Retinal pigment epithelial cell (primary cell): ENCODE results near the gene SLC30A1.

Experiments
- DNase-seq: peaks from one replicate; pipeline ENCODE4 v3.0.0-alpha.2; 2010; ENCODE audit warnings: low read depth
- H3K4me3 ChIP-seq: 2 replicates; pipeline ENCODE4 v1.5.1; 2011; ENCODE audit warnings: mild to moderate bottlenecking, low read length, control low read depth, moderate library complexity
- TF ChIP-seq, protein P1 (sequence below): conservative IDR thresholded peaks from 2 replicates; pipeline ENCODE4 v1.5.1; 2011; ENCODE audit warnings: low read depth, low read length, control low read depth, inconsistent platforms

SLC30A1 gene

DNA sequence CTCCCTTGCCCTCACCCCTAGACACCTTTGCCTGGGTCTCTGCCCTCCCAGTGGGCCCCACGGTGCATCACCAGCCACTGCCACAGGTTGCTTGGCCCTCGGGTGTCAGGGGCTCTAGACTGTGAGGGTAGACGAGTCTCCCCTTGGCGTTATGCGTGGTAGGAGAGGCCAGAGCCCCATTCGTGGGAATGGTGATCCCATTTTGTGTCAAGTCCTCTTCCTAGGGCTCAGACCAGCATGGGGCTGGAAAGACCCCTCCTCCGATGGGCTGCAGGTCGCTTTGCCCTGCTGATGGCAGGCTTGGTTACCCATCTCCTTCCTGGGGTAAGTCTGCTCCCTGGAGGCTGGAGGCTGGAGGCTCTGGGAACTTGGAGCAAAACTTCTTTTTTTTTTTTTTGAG is 42.4 kb downstream of the SLC30A1 start:
- DNase-seq = no peak
- TF ChIP-seq, protein P1, sequence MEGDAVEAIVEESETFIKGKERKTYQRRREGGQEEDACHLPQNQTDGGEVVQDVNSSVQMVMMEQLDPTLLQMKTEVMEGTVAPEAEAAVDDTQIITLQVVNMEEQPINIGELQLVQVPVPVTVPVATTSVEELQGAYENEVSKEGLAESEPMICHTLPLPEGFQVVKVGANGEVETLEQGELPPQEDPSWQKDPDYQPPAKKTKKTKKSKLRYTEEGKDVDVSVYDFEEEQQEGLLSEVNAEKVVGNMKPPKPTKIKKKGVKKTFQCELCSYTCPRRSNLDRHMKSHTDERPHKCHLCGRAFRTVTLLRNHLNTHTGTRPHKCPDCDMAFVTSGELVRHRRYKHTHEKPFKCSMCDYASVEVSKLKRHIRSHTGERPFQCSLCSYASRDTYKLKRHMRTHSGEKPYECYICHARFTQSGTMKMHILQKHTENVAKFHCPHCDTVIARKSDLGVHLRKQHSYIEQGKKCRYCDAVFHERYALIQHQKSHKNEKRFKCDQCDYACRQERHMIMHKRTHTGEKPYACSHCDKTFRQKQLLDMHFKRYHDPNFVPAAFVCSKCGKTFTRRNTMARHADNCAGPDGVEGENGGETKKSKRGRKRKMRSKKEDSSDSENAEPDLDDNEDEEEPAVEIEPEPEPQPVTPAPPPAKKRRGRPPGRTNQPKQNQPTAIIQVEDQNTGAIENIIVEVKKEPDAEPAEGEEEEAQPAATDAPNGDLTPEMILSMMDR = no peak
- H3K4me3 ChIP-seq = no peak overlapping the region

GRCh38 chr1:211535346-211535745 is 43.6 kb downstream of the SLC30A1 start:
- no peak for DNase-seq
- no peak overlapping the region for H3K4me3 ChIP-seq
- TF ChIP-seq, protein P1 = no peak

DNA sequence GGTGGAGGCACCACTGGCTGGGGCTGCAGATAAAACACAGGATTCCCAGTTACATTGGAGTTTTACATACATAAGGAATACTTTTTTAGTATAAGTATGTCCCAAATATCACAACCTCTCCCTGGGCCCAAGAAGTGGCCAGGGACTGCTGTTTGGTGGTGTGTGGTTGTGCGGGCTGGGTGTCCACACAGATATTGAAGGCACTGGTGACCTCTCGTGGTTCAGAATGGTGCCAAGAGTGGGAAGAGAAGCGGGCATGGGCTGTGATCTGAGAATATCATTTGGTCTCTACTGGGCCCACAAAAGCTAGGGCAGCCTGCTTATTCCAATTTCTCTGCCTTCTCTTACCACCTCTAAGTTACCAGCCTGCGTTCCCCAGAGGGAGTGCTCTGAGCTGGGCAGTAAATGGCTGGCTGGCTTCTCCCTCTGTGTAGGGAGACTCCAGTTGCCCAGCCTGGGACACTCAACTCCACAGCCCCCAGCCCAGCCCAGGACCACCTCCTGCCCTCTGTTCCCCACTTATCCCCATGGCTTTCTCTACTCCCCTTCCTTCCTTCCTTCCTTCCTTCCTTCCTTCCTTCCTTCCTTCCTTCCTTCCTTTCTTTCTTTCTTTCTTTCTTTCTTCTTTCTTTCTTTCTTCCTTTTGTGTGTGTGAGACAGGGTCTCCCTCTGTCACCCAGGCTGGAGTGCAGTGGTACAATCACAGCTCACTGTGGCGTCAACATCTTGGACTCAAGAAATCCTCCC is 44.2 kb downstream of the SLC30A1 start:
- TF ChIP-seq, protein P1 = no peak
- no peak for DNase-seq
- H3K4me3 ChIP-seq = no peak overlapping the region

GRCh38 chr1:211532088-211532444 is 46.9 kb downstream of the SLC30A1 start:
- TF ChIP-seq, protein P1 = no peak
- no peak for DNase-seq
- no peak overlapping the region for H3K4me3 ChIP-seq

DNA sequence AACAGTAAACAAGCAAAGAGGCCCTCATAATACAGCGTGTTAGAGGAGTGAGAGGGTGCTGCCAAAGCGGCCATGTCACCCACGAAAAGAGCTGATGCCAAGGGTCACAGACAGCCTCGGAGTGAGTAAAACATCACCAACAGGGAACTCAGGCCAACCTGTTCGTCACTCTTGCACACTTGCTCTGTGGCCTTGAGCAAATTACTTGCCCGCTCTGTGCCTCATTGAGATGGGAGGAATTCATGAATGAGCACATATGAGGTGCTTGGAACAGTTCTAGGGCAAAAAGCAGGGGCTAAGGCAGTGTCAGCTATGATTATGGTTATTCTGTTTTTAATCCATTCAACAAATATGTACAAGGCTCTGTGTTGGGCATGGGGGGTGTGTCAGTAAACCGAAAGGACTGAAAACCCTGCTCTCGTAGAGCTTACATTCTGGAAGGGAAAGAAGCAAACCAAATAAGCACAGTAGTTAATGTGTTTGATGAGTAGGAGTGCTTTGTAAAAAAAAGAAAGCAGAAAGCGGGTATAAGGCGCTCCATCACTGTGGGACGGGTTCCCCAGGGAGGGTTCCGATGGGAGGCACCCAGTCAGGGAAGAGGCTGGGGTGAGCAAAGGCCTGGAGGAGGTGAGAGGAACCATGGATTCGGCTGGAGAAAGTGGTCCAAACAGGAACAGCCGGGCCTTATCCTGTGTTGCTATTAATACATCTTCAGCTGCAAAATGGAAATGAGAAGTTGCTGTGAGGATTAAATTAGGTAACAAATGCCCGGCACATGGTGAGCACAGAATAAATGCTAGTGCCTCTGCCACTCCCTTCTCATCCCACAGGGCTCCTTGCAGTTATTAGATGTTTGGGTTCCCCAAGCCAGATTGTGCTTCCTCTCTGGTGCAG is 47.5 kb downstream of the SLC30A1 start:
- no peak for DNase-seq
- TF ChIP-seq, protein P1 = no peak
- H3K4me3 ChIP-seq = no peak overlapping the region

- TF ChIP-seq, protein P1 = no peak
- no peak overlapping the region for H3K4me3 ChIP-seq
- no peak for DNase-seq
These were observed 48.9 kb downstream of the SLC30A1 start for GRCh38 chr1:211530102-211530501.

- TF ChIP-seq, protein P1 = no peak
- H3K4me3 ChIP-seq = no peak overlapping the region
- DNase-seq = no peak
These were observed 49.5 kb downstream of the SLC30A1 start for GRCh38 chr1:211529453-211529852.
